Measurements from ENCODE around the gene KRTAP1-4. TPM values are rescaled to one million over a fixed set of nuclear protein-coding genes. Genes with fewer than 3 reads are reported as not detected.
"Not testable (repeated sequence)": the region's sequence is repeated elsewhere in the genome, so short reads cannot be mapped to it uniquely, and the experiment has no call there.

KRTAP1-4 gene
- total RNA-seq, 1 donor from 2014 or later: not detected

- Mint-ChIP-seq H3K4me3 (ENCODE audit: unreplicated experiment) (no peak overlapping the region), H3K27ac (ENCODE audit: unreplicated experiment) (no peak overlapping the region)
- DNase-seq (ENCODE audit: low spot score): no peak
Observed at GRCh38 chr17:41067281-41067680, 37.3 kb upstream of the KRTAP1-4 start.

DNA sequence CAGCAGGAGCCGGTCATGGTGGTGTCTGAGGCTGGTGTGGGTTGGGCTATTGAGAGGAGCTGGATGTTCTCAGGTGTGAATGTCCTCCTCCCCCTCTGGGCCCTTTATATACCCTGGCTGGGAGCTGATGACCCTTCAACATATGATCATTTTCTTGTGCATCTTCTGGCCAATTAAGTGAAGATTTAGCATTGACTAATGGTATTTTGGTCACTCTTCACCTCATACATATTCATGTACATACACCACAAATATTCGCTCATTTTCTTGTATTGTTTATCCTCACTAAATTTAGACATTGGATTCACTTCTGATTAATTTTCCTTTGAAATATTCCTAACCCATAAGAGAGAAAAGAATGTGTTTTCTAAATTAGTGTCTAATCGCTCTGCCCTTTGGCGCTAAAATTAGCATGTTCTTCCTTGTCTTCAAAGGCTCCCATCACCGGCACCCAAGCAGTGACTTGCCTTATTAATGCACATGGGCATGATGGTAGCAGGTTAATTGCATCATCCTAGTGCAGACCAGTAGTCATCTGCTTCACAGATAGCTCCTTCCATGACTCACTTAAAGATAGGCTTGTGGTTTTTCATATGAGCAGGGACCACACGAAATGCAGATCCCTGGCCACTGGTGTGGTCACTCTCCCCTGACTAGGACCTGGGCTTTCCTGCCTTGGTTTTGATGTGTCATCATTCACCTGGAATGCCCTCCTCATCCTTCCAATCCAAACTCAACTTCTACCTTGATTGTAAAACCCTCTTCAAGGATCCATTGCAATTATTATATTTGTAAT lies 36.0 kb upstream of the KRTAP1-4 start, which contains the start of gene KRTAP2-4:
TSS of gene KRTAP2-4 (minus strand) at position 51 of the 796 bp plus-strand sequence. CDS start at position 17, 34 bp downstream.
- H3K27ac Mint-ChIP-seq (ENCODE audit: unreplicated experiment): no peak within 1 kb of the TSS
- H3K9me3 Mint-ChIP-seq (ENCODE audit: low read depth): no peaks in the 10 kb centered on the region
- H3K27me3 Mint-ChIP-seq (ENCODE audit: low read depth): no peaks in the 10 kb centered on the region
- H3K4me3 Mint-ChIP-seq (ENCODE audit: unreplicated experiment): no peak within 1 kb of the TSS
- DNase-seq (ENCODE audit: low spot score): no peak
- H3K4me1 Mint-ChIP-seq (ENCODE audit: low read depth): peaks cover 36% of the 10 kb centered on the region
- H3K36me3 Mint-ChIP-seq (ENCODE audit: low read depth): no peaks in the 10 kb centered on the region
- TF ChIP-seq, protein P1, sequence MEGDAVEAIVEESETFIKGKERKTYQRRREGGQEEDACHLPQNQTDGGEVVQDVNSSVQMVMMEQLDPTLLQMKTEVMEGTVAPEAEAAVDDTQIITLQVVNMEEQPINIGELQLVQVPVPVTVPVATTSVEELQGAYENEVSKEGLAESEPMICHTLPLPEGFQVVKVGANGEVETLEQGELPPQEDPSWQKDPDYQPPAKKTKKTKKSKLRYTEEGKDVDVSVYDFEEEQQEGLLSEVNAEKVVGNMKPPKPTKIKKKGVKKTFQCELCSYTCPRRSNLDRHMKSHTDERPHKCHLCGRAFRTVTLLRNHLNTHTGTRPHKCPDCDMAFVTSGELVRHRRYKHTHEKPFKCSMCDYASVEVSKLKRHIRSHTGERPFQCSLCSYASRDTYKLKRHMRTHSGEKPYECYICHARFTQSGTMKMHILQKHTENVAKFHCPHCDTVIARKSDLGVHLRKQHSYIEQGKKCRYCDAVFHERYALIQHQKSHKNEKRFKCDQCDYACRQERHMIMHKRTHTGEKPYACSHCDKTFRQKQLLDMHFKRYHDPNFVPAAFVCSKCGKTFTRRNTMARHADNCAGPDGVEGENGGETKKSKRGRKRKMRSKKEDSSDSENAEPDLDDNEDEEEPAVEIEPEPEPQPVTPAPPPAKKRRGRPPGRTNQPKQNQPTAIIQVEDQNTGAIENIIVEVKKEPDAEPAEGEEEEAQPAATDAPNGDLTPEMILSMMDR (IDR thresholded peaks at IDR 0.05): no peak

More at GRCh38 chr17:41067281-41067680, 37.3 kb upstream of the KRTAP1-4 start:
- Mint-ChIP-seq H3K4me1 (ENCODE audit: low read depth) (peaks cover 24% of the 10 kb centered on the region), H3K36me3 (ENCODE audit: low read depth) (no peaks in the 10 kb centered on the region), H3K9me3 (ENCODE audit: low read depth) (no peaks in the 10 kb centered on the region), H3K27me3 (ENCODE audit: low read depth) (no peaks in the 10 kb centered on the region)
- TF ChIP-seq, protein P1 (IDR thresholded peaks at IDR 0.05): no peak

- H3K36me3 Mint-ChIP-seq (ENCODE audit: low read depth); H3K4me3 Mint-ChIP-seq (ENCODE audit: unreplicated experiment); H3K9me3 Mint-ChIP-seq (ENCODE audit: low read depth); DNase-seq (ENCODE audit: low spot score); H3K27ac Mint-ChIP-seq (ENCODE audit: unreplicated experiment); H3K27me3 Mint-ChIP-seq (ENCODE audit: low read depth): not testable (repeated sequence)
- H3K4me1 Mint-ChIP-seq (ENCODE audit: low read depth): peaks cover 45% of the 10 kb centered on the region
Observed at GRCh38 chr17:41065016-41065689, 35.2 kb upstream of the KRTAP1-4 start.

DNA sequence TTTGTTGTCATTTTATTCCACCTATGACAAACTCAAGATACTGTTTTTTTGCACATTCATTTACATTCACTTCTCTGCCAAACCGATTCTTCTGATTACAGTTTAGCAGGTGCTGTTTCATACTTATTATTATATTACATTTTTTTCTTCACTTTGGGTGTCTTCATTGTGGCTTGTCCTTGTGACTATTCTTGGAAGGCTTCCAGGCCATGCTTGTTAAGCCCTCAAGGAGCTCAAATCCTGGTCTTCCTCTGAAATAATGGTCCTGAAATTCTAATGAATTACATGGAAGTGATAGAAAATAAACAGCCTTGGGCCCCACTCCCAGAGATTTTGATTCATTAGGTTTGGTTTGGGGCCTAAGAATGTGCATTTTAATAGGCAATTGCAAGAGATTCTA lies 34.3 kb upstream of the KRTAP1-4 start:
- no peak overlapping the region for H3K27ac Mint-ChIP-seq (ENCODE audit: unreplicated experiment)
- H3K4me3 Mint-ChIP-seq (ENCODE audit: unreplicated experiment): no peak overlapping the region
- H3K4me1 Mint-ChIP-seq (ENCODE audit: low read depth): peaks cover 51% of the 10 kb centered on the region
- TF ChIP-seq, protein P1 (IDR thresholded peaks at IDR 0.05): no peak
- H3K36me3 Mint-ChIP-seq (ENCODE audit: low read depth): no peaks in the 10 kb centered on the region
- no peaks in the 10 kb centered on the region for H3K9me3 Mint-ChIP-seq (ENCODE audit: low read depth)
- DNase-seq (ENCODE audit: low spot score): no peak
- no peaks in the 10 kb centered on the region for H3K27me3 Mint-ChIP-seq (ENCODE audit: low read depth)

DNA sequence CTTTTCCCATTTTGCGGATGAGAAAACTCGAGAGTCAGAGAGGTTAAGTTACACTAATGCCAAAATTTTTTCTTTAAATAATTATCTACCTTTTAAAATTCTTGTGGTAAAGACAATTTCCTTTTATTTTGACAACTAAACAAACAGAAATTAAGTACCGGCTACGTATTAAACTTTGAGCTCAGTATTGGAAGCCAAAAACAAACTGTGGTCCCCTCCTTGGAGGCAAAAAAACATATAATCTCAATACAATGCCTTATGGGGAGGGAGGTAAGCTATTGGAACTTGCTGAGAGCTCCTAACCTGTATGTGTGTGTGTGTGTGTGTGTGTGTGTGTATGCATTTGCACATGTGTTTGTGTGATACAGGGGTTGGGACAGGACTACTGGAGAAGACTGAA lies 33.5 kb upstream of the KRTAP1-4 start:
- Mint-ChIP-seq H3K27me3 (ENCODE audit: low read depth) (no peaks in the 10 kb centered on the region), H3K36me3 (ENCODE audit: low read depth) (no peaks in the 10 kb centered on the region), H3K27ac (ENCODE audit: unreplicated experiment) (no peak overlapping the region), H3K4me3 (ENCODE audit: unreplicated experiment) (no peak overlapping the region), H3K4me1 (ENCODE audit: low read depth) (peaks cover 57% of the 10 kb centered on the region), H3K9me3 (ENCODE audit: low read depth) (no peaks in the 10 kb centered on the region)
- DNase-seq (ENCODE audit: low spot score): no peak
- TF ChIP-seq, protein P1 (IDR thresholded peaks at IDR 0.05): no peak

Measured in chondrocyte (in vitro differentiated cells).